ENCODE measurements around the gene BICD1.

Gene BICD1

GRCh38 chr12:32360956-32361355 is 254.3 kb downstream of the BICD1 start:
- no peak for DNase-seq

GRCh38 chr12:32362892-32363291 is 256.2 kb downstream of the BICD1 start:
- DNase-seq, result no peak

GRCh38 chr12:32365473-32366064 is 258.9 kb downstream of the BICD1 start:
- peak; percentile 29 for DNase-seq

- no peak for DNase-seq
Observed at GRCh38 chr12:32366714-32367113, 260.1 kb downstream of the BICD1 start.

GRCh38 chr12:32367381-32367780 is 260.7 kb downstream of the BICD1 start:
- no peak for DNase-seq

- no peak for DNase-seq
Observed at GRCh38 chr12:32369202-32369601, 262.6 kb downstream of the BICD1 start.

- DNase-seq, result no peak
Observed at GRCh38 chr12:32377344-32378055, 270.9 kb downstream of the BICD1 start.

- DNase-seq, result no peak
Observed at GRCh38 chr12:32379213-32379612, 272.6 kb downstream of the BICD1 start.

- DNase-seq, result no peak
Observed at GRCh38 chr12:32379667-32380066, 273.0 kb downstream of the BICD1 start.

- no peak for DNase-seq
Observed at GRCh38 chr12:32382226-32382625, 275.6 kb downstream of the BICD1 start.

- no peak for DNase-seq
Observed at GRCh38 chr12:32390572-32391219, 284.0 kb downstream of the BICD1 start.

GRCh38 chr12:32395026-32395425 is 288.4 kb downstream of the BICD1 start:
- DNase-seq, result no peak

- DNase-seq, result no peak
Observed at GRCh38 chr12:32397696-32398095, 291.0 kb downstream of the BICD1 start.

- no peak for DNase-seq
Observed at GRCh38 chr12:32398181-32398580, 291.5 kb downstream of the BICD1 start.

- no peak for DNase-seq
Observed at GRCh38 chr12:32398816-32399369, 292.2 kb downstream of the BICD1 start.

GRCh38 chr12:32399370-32400113 is 292.9 kb downstream of the BICD1 start, which contains the start of gene FGD4:
Gene FGD4, plus strand, starts transcription at chr12:32399558.
- peak; percentile 14 for DNase-seq

GRCh38 chr12:32400114-32400672 is 293.5 kb downstream of the BICD1 start:
- DNase-seq, result no peak

GRCh38 chr12:32400866-32401265 is 294.2 kb downstream of the BICD1 start:
- no peak for DNase-seq

- no peak for DNase-seq
Observed at GRCh38 chr12:32402170-32402569, 295.5 kb downstream of the BICD1 start.

GRCh38 chr12:32402946-32403345 is 296.3 kb downstream of the BICD1 start:
- no peak for DNase-seq

- DNase-seq, result no peak
Observed at GRCh38 chr12:32407795-32408194, 301.1 kb downstream of the BICD1 start.

- no peak for DNase-seq
Observed at GRCh38 chr12:32413412-32413811, 306.8 kb downstream of the BICD1 start.

- no peak for DNase-seq
Observed at GRCh38 chr12:32418221-32418620, 311.6 kb downstream of the BICD1 start.
